ENCODE measurements around the gene HECW1. TPM values are rescaled to one million over a fixed set of nuclear protein-coding genes. Genes with fewer than 3 reads are reported as not detected.
"Not testable (repeated sequence)": the region's sequence is repeated elsewhere in the genome, so short reads cannot be mapped to it uniquely, and the experiment has no call there.

Gene HECW1
- polyA plus RNA-seq, 1 donor (not counting 4 experiments of a cell fraction or from before 2014, with no cell fraction given), result not detected

- Histone ChIP-seq H3K9ac (ENCODE audit: control insufficient read depth, extremely low read depth, insufficient read depth, low read length) (peak overlapping the region; percentile 81), H2AFZ (ENCODE audit: control insufficient read depth, low read length) (no peak overlapping the region)
- FAIRE-seq, result peak; percentile 68
Observed at GRCh38 chr7:43584195-43584586, 471.7 kb downstream of the HECW1 start.

DNA sequence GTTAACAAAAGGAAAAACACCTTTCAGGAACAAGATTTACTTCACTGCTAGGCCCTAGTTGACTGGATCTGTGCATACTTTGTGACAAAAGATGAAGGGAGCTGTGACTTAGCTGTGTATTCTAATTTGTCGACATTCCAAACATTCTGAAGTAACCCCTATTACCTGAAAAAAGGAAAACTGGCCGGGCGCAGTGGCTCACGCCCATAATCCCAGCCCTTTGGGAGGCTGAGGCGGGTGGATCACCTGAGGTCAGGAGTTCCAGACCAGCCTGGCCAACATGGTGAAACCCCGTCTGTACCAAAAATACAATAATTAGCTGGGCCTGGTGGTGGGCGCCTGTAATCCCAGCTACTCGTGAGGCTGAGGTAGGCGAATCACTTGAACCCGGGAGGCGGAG lies 472.3 kb downstream of the HECW1 start:
- peak overlapping the region; percentile 82 to 94 (median 86) for H3K4me3 ChIP-seq (ENCODE audit: control insufficient read depth in 2 of 3, extremely low read depth in 1 of 3, insufficient read depth in 2 of 3, low read depth in 1 of 3, low read length in 3 of 3)
- H4K20me1 ChIP-seq (ENCODE audit: control insufficient read depth, extremely low read depth, insufficient read depth, low read length); H3K9me3 ChIP-seq (ENCODE audit: control insufficient read depth, low read depth, low read length); dilution Hi-C loops (cut with MboI; ENCODE audit: extremely low pct_ligation_motif_present, low sequenced_read_pairs); FAIRE-seq; H3K36me3 ChIP-seq (ENCODE audit: control insufficient read depth in 2 of 2, extremely low read depth in 1 of 2, insufficient read depth in 2 of 2, low read length in 2 of 2); DNase-seq (ENCODE audit: low read depth, low spot score); H3K9me1 ChIP-seq (ENCODE audit: control insufficient read depth, extremely low read depth, insufficient read depth, low read length); H2AFZ ChIP-seq (ENCODE audit: control insufficient read depth, low read length); H3K27me3 ChIP-seq (ENCODE audit: control insufficient read depth, extremely low read depth, insufficient read depth, low read length): not testable (repeated sequence)
- H3K9ac ChIP-seq (ENCODE audit: control insufficient read depth, extremely low read depth, insufficient read depth, low read length), result peak overlapping the region; percentile 81
- peaks cover 67% of the 10 kb centered on the region for H3K79me2 ChIP-seq (ENCODE audit: control insufficient read depth, insufficient read depth, low read length)
- H3K27ac ChIP-seq (ENCODE audit: control insufficient read depth, insufficient read depth, low read length), result peak overlapping the region; percentile 73
- peaks cover 17% of the 10 kb centered on the region for H3K4me1 ChIP-seq (ENCODE audit: control insufficient read depth, extremely low read depth, insufficient read depth, low read length)
- H3K4me2 ChIP-seq (ENCODE audit: control insufficient read depth, extremely low read depth, insufficient read depth, low read depth, low read length), result peak overlapping the region; percentile 89

More at GRCh38 chr7:43584195-43584586, 471.7 kb downstream of the HECW1 start:
- Histone ChIP-seq H3K27me3 (ENCODE audit: control insufficient read depth, extremely low read depth, insufficient read depth, low read length) (no peaks in the 10 kb centered on the region), H3K4me3 (ENCODE audit: control insufficient read depth in 2 of 3, extremely low read depth in 1 of 3, insufficient read depth in 2 of 3, low read depth in 1 of 3, low read length in 3 of 3) (peak overlapping the region; percentile 82 to 94 (median 86)), H3K36me3 (ENCODE audit: control insufficient read depth in 2 of 2, extremely low read depth in 1 of 2, insufficient read depth in 2 of 2, low read length in 2 of 2) (peaks cover 0 to 4% of the 10 kb centered on the region in 2 experiments), H3K27ac (ENCODE audit: control insufficient read depth, insufficient read depth, low read length) (peak overlapping the region; percentile 73), H3K79me2 (ENCODE audit: control insufficient read depth, insufficient read depth, low read length) (peaks cover 62% of the 10 kb centered on the region), H3K9me3 (ENCODE audit: control insufficient read depth, low read depth, low read length) (no peaks in the 10 kb centered on the region), H3K4me2 (ENCODE audit: control insufficient read depth, extremely low read depth, insufficient read depth, low read depth, low read length) (peak overlapping the region; percentile 89), H3K4me1 (ENCODE audit: control insufficient read depth, extremely low read depth, insufficient read depth, low read length) (peaks cover 17% of the 10 kb centered on the region), H3K9me1 (ENCODE audit: control insufficient read depth, extremely low read depth, insufficient read depth, low read length) (no peaks in the 10 kb centered on the region), H4K20me1 (ENCODE audit: control insufficient read depth, extremely low read depth, insufficient read depth, low read length) (peaks cover 10% of the 10 kb centered on the region)
- TF ChIP-seq, protein P1, sequence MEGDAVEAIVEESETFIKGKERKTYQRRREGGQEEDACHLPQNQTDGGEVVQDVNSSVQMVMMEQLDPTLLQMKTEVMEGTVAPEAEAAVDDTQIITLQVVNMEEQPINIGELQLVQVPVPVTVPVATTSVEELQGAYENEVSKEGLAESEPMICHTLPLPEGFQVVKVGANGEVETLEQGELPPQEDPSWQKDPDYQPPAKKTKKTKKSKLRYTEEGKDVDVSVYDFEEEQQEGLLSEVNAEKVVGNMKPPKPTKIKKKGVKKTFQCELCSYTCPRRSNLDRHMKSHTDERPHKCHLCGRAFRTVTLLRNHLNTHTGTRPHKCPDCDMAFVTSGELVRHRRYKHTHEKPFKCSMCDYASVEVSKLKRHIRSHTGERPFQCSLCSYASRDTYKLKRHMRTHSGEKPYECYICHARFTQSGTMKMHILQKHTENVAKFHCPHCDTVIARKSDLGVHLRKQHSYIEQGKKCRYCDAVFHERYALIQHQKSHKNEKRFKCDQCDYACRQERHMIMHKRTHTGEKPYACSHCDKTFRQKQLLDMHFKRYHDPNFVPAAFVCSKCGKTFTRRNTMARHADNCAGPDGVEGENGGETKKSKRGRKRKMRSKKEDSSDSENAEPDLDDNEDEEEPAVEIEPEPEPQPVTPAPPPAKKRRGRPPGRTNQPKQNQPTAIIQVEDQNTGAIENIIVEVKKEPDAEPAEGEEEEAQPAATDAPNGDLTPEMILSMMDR (optimal IDR thresholded peaks at IDR 0.05 in 1 of 3, IDR thresholded peaks at IDR 0.05 in 1 of 3, conservative IDR thresholded peaks at IDR 0.05 in 1 of 3; ENCODE audit: extremely low read depth in 1 of 3, insufficient read depth in 2 of 3, low read length in 3 of 3), result peak in 1 of 3 experiments; percentile 21
- TF ChIP-seq EZH2 (IDR thresholded peaks at IDR 0.05; ENCODE audit: low read length), result no peak
- dilution Hi-C loops (cut with MboI; ENCODE audit: extremely low pct_ligation_motif_present, low sequenced_read_pairs), result no loop called here
- no peak for DNase-seq (ENCODE audit: low read depth, low spot score)

- no peak for FAIRE-seq
Observed at GRCh38 chr7:43585562-43585961, 473.1 kb downstream of the HECW1 start.

More at GRCh38 chr7:43585562-43585961, 473.1 kb downstream of the HECW1 start:
- Histone ChIP-seq H3K27ac (ENCODE audit: control insufficient read depth, insufficient read depth, low read length) (peak overlapping the region; percentile 73), H3K9ac (ENCODE audit: control insufficient read depth, extremely low read depth, insufficient read depth, low read length) (peak overlapping the region; percentile 81), H3K9me1 (ENCODE audit: control insufficient read depth, extremely low read depth, insufficient read depth, low read length) (no peaks in the 10 kb centered on the region), H3K9me3 (ENCODE audit: control insufficient read depth, low read depth, low read length) (no peaks in the 10 kb centered on the region), H3K36me3 (ENCODE audit: control insufficient read depth in 2 of 2, extremely low read depth in 1 of 2, insufficient read depth in 2 of 2, low read length in 2 of 2) (peaks cover 0 to 4% of the 10 kb centered on the region in 2 experiments), H3K27me3 (ENCODE audit: control insufficient read depth, extremely low read depth, insufficient read depth, low read length) (no peaks in the 10 kb centered on the region), H3K4me2 (ENCODE audit: control insufficient read depth, extremely low read depth, insufficient read depth, low read depth, low read length) (peak overlapping the region; percentile 89), H3K4me3 (ENCODE audit: control insufficient read depth in 2 of 3, extremely low read depth in 1 of 3, insufficient read depth in 2 of 3, low read depth in 1 of 3, low read length in 3 of 3) (peak overlapping the region; percentile 82 to 94 (median 86)), H3K79me2 (ENCODE audit: control insufficient read depth, insufficient read depth, low read length) (peaks cover 76% of the 10 kb centered on the region), H3K4me1 (ENCODE audit: control insufficient read depth, extremely low read depth, insufficient read depth, low read length) (peaks cover 23% of the 10 kb centered on the region), H4K20me1 (ENCODE audit: control insufficient read depth, extremely low read depth, insufficient read depth, low read length) (peaks cover 10% of the 10 kb centered on the region), H2AFZ (ENCODE audit: control insufficient read depth, low read length) (no peak overlapping the region)
- dilution Hi-C loops (cut with MboI; ENCODE audit: extremely low pct_ligation_motif_present, low sequenced_read_pairs), result no loop called here
- no peak for DNase-seq (ENCODE audit: low read depth, low spot score)
- TF ChIP-seq, protein P1 (optimal IDR thresholded peaks at IDR 0.05 in 1 of 3, IDR thresholded peaks at IDR 0.05 in 1 of 3, conservative IDR thresholded peaks at IDR 0.05 in 1 of 3; ENCODE audit: extremely low read depth in 1 of 3, insufficient read depth in 2 of 3, low read length in 3 of 3), result no peak
- TF ChIP-seq EZH2 (IDR thresholded peaks at IDR 0.05; ENCODE audit: low read length), result no peak

All from keratinocyte (primary cell).